ENCODE measurements around the gene GFER.
"Not testable (repeated sequence)": the region's sequence is repeated elsewhere in the genome, so short reads cannot be mapped to it uniquely, and the experiment has no call there.

The GFER gene

DNA sequence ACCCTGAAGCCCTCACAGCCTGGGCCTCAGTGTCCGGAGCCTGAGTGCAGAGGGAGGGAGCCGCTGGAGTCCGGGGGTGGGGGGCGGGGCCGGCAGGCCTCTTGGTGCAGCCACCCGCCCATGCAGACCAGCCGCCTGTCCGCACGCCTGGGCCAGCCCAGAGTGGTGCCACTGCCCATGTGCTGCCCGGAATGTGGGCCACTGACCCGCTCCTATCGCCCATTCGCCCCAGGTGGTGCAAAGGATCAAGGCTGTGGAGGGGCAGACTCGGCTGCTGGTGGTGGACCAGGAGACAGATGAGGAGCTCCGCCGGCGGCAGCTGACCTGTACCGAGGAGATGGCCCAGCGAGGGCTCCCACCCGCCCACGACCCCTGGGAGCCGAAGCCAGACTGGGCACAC is 45.4 kb downstream of the GFER start:
- no peak for DNase-seq

DNA sequence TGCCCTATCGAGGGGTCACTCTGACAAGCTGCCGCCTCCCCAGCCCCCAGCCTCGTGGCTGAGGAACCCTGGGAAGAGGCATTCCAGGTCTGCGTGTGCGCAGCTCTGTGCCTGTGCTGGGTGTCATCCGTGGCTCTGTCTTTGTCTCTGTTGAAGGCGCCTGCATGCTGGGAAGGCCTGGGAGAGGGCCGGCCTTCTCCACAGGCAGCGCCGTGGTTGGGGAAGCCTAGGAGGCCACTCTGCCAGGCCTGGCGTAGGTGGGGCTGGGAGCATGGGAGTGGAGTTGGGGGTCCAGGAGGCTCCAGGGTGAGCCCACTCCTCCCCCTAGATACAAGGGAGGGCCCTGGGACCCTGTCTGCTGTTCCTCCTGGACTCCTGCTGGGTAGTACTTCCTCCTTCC is 46.0 kb downstream of the GFER start:
- no peak for DNase-seq

DNA sequence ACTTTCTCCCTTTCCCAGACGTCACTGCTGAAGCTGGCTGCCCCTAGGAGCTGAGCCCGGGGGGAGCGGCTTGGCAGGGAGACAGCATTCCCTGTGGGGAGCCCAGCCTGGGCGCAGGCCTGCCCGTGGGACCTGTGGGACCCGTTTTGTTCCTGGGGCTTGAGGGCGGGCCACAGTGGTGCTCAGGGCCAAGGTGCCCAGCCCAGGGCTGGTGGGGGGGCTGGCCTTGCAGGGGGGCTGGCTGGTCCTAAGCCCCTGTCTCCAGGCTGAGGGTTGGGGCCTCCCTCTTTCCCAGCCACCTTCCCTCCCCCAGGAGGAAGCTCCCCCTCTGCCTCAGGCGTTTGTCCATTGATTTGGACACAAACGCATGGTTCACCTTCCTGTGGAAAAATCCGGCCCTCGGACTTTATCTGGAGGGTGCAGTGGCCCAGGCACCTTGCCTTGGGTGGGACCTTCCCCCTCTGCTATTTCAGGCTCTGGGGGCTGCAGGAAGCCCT is 47.1 kb downstream of the GFER start:
- DNase-seq = no peak

DNA sequence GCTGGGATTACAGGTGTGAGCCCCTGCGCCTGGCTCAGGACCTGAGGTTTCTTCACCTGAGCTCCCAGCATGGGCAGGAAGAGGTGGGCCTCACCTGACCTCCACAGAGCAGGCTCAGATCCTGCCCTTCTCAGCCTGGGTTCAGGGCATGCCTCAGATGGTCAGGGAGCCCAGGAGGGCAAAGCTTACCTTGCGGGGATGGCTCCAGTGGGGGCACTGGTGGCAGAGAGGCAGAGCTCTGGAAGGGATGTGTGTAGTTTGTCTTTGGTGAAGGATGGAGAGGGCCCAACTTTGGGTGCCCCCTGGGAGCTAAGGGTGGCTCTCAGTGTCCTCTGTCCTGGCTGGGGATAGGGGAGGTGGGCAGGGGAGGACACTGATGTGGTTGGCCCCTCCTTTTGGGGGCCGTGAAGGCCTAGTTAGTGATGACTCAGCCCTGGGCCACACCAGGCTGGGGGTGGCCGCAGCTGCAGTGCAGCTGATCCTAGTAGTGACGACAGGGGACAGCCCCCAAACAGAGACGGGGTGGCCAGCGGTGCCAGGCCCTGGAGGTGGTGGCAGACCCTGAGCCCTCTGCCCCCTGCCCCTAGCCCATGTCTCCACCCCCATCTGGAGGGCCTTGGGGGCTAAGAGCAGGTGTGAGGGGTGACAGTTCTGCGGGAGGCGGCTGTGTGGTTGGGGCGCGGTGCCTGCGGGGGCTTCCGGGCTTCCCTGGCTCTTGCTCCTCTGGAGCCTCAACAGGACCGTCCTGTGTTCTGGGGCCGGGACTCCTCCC is 48.5 kb downstream of the GFER start:
- DNase-seq = no peak

DNA sequence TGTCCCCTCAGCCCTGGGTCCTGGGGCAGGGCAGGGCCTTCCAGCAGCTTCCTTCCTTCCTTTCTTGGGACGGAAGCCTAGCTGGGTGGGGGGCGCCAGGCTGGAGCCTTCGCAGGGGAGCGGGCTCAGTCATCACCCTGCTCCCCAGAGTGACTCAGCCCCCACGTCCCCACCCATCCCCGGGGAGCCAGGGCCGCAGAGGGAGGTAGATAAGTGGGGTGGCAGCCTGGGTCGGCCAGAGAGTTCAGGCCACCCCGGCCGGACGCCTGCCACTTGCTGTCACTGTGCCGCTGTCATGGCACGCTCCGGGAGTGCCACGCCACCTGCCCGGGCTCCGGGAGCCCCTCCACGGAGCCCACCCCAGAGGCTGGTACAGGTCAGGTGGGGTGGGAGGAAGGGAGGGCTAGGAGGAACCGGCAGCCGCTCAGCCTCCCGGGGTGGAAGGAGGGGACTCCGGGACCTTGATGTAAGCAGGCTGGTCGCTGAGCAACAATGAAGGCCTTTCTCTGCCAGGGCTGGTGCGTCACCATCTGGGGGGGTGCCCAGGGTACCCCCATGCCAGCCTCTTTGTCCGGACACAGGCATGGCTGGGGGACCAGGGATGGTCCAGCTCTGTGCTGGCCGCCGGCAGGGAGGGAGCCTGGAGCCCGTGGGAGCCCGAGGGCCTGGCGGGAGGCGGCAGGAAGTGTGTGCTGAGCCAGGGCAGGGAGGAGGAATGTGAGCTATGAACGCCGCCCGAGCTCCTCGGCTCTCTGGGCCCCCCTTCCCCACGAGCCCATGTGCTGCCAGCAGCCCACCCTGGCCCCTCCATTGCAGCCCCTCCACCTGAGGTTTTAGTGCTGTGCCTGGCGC is 49.3 kb downstream of the GFER start:
- DNase-seq = no peak

DNA sequence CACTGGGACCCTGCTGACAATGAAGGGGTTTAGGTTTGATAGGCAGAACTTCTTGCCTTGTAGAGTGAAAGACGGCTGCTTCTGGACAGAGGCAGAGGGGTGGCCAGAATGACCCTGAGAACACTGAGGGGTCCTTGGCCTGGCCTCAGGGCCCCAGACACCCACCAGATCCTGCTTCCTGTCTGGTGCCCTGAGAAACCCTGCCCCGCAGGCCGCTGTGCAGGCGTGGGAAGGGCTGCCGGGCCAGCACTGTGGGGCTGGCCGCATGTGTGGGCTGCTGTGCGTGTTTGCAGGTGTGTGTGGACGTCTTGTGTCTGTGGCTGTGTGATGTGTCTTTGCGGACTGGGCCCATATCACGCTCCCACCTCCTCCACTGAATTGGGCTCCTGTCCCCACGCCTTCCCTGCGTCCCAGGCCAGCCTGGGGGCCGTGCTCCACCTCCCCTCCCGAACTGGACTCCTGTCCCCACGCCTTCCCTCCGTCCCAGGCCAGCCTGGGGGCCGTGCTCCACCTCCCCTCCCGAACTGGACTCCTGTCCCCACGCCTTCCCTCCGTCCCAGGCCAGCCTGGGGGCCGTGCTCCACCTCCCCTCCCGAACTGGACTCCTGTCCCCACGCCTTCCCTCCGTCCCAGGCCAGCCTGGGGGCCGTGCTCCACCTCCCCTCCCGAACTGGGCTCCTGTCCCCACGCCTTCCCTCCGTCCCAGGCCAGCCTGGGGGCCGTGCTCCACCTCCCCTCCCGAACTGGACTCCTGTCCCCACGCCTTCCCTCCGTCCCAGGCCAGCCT is 50.1 kb downstream of the GFER start:
- DNase-seq = not testable (repeated sequence)

DNA sequence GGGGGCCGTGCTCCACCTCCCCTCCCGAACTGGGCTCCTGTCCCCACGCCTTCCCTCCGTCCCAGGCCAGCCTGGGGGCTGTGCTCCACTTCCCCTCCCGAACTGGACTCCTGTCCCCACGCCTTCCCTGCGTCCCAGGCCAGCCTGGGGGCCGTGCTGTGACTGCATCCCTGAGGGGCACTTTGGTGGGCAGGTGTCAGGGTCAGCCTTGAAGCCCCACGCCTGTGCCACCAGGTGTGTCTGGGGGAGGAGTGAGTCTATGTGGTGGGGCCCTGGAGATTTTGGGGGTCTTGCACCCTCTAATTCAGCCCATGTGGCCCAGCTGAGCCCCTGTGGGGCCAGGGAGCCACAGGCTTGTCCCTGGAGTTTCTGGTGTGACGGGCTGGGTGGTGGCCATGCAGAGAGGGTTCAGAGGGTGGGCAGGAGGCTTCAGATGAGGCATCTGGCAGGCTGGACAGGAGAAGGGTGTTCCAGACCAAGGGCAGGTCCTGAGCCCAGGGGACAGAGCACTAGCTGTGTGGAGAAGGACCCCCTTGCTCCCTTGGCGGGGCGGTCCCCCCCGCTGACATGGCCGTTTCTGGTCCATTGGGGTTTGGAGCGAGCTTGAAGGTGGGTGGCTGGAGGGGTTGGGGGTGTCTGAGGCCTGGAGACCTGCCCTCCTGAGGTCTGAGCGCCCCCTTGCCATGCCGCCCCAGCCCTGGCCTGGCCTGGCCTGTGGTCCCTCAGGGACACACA is 50.9 kb downstream of the GFER start:
- DNase-seq = no peak

DNA sequence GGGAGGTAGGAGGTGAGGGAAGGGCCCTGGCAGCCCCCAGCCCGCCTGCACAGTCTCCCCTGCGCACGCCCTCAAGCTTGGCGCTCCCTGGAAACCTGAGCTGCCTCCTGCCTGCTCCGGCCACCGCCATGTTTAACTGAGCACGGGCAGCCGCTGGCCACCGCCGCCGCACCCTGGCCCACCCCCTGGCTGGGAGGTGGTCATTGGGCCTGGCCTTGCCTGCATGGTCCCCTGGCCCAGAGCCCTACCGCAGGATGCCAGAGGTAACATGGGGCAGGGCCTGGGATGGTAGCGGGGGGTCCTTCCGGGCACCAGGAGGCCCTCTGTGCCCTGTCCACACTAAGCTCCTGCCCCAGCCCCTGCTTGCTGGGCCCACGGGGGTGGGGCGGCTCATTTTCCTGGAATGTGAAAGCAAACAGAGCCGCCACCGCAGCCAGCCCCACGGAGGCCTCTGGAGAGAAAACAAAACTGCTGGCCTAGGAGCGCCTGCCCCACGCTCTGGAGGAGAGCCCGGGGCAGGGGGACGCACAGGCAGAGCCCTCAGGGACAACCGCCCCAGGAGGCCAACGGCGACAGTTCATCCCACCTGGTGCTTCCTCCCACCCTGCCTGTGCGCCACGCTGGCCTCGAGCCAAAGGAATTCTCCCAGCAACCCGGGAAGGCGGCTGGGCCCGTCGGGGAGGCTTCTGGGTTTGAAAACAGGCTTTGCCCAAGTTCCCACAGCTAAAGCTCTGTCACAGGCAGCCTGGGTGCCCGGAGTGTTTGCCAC is 51.6 kb downstream of the GFER start:
- DNase-seq = no peak

DNA sequence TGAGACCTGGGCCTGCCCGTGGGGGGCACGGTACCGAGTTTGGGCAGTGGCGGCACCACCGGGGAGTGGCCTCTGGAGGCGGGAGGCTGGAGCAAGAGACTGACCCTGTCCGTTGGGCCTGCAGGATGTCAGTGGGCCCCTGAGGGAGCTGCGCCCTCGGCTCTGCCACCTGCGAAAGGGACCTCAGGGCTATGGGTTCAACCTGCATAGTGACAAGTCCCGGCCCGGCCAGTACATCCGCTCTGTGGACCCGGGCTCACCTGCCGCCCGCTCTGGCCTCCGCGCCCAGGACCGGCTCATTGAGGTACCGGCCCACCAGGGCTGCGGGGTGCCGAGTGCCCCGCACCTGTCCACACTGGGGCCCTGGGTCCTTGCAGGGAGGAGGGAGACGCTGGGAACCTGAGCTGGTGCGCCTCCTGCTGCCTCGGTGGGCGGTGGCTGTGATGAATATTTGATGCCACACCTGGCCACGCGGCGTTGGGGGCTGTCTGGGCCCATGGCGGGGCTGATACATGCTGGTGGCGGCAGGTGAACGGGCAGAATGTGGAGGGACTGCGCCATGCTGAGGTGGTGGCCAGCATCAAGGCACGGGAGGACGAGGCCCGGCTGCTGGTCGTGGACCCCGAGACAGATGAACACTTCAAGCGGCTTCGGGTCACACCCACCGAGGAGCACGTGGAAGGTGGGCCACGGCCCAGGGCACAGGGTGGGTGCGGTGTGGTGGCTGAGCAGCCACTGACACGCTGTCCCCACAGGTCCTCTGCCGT is 52.4 kb downstream of the GFER start:
- DNase-seq = no peak

DNA sequence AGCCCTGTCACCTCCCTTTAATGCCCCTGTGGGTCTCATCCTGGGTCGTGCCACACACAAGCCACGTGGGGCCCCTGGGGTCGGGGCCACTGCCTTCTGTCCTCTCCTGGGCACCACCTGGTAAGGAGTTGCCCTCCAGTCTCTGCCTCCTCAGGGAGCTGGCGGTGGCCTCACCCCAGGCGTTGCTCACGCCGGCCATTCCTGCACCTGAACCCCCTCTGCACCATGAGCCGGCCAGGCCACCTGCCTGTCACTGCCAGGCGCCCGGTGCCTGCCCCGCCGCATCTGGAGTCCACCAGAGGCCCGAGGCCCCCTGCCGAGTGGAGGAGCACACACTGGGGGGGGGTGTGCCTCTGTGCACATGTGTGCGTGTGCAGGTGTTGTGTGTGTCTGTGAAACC is 53.1 kb downstream of the GFER start:
- no peak for DNase-seq

All from CD4-positive, alpha-beta T cell treated with Interleukin-4 for 4 hours (primary cell).